Fibroblast of lung (primary cell): Measurements from ENCODE around the gene WDR86. TPM values are rescaled to one million over a fixed set of nuclear protein-coding genes. Genes with fewer than 3 reads are reported as not detected.

Experiments
- DNase-seq, 2 donors: peaks; one replicate each; pipeline versions ENCODE4 v3.0.0 to v3.0.0-alpha.2; 2010; ENCODE audit warnings: low read depth in 2 of 2
- H2AFZ ChIP-seq: 2 replicates; pipeline ENCODE4 v1.5.1; 2012; ENCODE audit warnings: low read length, control low read depth, inconsistent platforms
- H3K27ac ChIP-seq: 2 replicates; pipeline ENCODE4 v1.5.1; 2011; ENCODE audit warnings: low read length, control low read depth; ENCODE audit not compliant: insufficient read depth
- H3K27me3 ChIP-seq: 2 replicates; pipeline ENCODE4 v1.5.1; 2011; ENCODE audit warnings: mild to moderate bottlenecking, low read length; ENCODE audit not compliant: control insufficient read depth, insufficient read depth
- H3K36me3 ChIP-seq: 2 replicates; pipeline ENCODE4 v1.5.1; 2011; ENCODE audit warnings: low read length; ENCODE audit not compliant: control insufficient read depth, insufficient read depth
- H3K4me1 ChIP-seq: 2 replicates; pipeline ENCODE4 v1.5.1; 2011; ENCODE audit warnings: low read length; ENCODE audit not compliant: control insufficient read depth, insufficient read depth; ENCODE audit errors: extremely low read depth
- H3K4me2 ChIP-seq: 2 replicates; pipeline ENCODE4 v1.5.1; 2011; ENCODE audit warnings: low read length, control low read depth; ENCODE audit not compliant: insufficient read depth; ENCODE audit errors: extremely low read depth
- H3K4me3 ChIP-seq, 4 experiments: fragments of 200-600 bp in 1 of 4; sonication (generic) in 1 of 4; replicated peaks in 1 of 4; 2 replicates each; pipeline ENCODE4 v1.5.1; 2011 to 2016; ENCODE audit warnings: low read length in 4 of 4, low read depth in 3 of 4, mild to moderate bottlenecking in 3 of 4, control low read depth in 2 of 4, inconsistent platforms in 1 of 4, mixed read lengths in 1 of 4; ENCODE audit not compliant: insufficient read depth in 1 of 4; ENCODE audit errors: control extremely low read depth in 1 of 4
- H3K79me2 ChIP-seq: 2 replicates; pipeline ENCODE4 v1.5.1; 2012; ENCODE audit warnings: mild to moderate bottlenecking, low read length, inconsistent platforms; ENCODE audit not compliant: control insufficient read depth, insufficient read depth
- H3K9ac ChIP-seq: 2 replicates; pipeline ENCODE4 v1.5.1; 2011; ENCODE audit warnings: mild to moderate bottlenecking, low read length, control low read depth; ENCODE audit not compliant: insufficient read depth
- H3K9me3 ChIP-seq: 2 replicates; pipeline ENCODE4 v1.5.1; 2012; ENCODE audit warnings: low read depth, low read length; ENCODE audit not compliant: control insufficient read depth, insufficient read depth
- H4K20me1 ChIP-seq: 2 replicates; pipeline ENCODE4 v1.5.1; 2011; ENCODE audit warnings: low read length; ENCODE audit not compliant: control insufficient read depth, insufficient read depth; ENCODE audit errors: extremely low read depth
- EZH2 ChIP-seq: IDR thresholded peaks from 2 replicates; pipeline ENCODE4 v1.5.1; 2012; ENCODE audit warnings: low read length, control low read depth, mild to moderate bottlenecking; ENCODE audit errors: missing control alignments
- polyA plus RNA-seq, 2 donors: library from polyadenylated mRNA; depleted of rRNA in 1 of 2; stranded (reverse) in 1 of 2; unstranded in 1 of 2; fragments of >200 nt; gene quantifications; 2 replicates each; pipeline ENCODE4 v1.2.1, GENCODE V29; 2011 to 2012; ENCODE audit warnings: missing spikeins in 1 of 2
- total RNA-seq: library from RNA; depleted of rRNA; stranded (reverse); fragments of >200 nt; gene quantifications from 2 replicates; pipeline ENCODE4 v1.2.1, GENCODE V29; 2014
- TF ChIP-seq, protein P1 (sequence below), 2 donors: IDR thresholded peaks in 1 of 2; conservative IDR thresholded peaks in 1 of 2; 1 replicate in 1 of 2; 2 replicates in 1 of 2; pipeline ENCODE4 v1.5.1; 2011 to 2012; ENCODE audit warnings: low read length in 2 of 2, control low read depth in 1 of 2, inconsistent platforms in 1 of 2, low read depth in 1 of 2, mild to moderate bottlenecking in 1 of 2

WDR86 gene
- total and polyA plus RNA-seq, 2 donors (not counting 1 experiment from before 2014, with no cell fraction given) = 0.33 TPM; not detected in 1

DNA sequence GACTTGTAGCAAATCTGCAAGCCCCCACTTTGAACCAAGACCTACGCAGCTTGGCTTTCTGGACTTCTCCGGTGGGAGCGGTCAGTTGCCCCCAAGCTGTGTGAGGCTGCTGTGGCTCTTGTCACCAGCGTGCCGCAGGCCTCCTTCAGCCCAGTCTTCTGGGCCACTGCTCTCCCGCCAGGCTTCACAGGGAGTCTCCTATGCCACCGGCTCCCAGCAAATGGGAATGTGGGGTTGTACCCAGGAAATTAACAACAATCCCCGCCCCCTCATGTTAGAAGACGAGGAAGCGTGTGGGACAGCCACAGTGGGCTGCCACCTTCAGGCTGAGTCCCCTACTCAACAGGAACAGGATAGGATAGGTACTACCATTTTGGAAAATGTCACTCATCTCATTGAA is 4.2 kb downstream of the WDR86 start:
- no peak overlapping the region for H3K4me2 ChIP-seq

DNA sequence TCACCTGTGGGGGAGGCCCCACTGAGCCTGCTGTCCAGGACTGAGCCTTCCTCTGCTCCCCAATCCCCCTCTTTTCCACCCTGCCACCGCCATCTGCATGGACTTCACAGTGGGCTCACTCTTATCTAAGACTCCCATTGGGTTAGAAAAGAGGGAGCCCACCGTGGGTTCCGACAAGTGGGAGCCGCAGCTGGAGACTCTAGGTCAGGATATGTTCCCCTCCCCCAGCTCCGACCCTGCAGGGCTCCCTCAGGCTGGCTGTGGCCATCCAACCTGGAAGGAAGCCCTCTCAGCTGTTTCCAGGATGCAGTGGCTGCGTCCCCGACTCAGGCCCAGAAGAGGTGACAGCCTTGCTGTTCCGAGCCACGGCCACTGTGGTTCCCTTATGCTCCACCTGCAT is 4.8 kb downstream of the WDR86 start:
- Histone ChIP-seq H3K36me3 (no peaks in the 10 kb centered on the region), H3K4me2 (no peak overlapping the region), H3K27me3 (peaks cover 16% of the 10 kb centered on the region), H3K9me3 (no peaks in the 10 kb centered on the region), H3K4me1 (no peaks in the 10 kb centered on the region), H3K4me3 (no peak overlapping the region), H3K27ac (no peak overlapping the region), H3K9ac (no peak overlapping the region), H4K20me1 (no peaks in the 10 kb centered on the region), H3K79me2 (no peaks in the 10 kb centered on the region), H2AFZ (no peak overlapping the region)
- DNase-seq = no peak
- no peak for TF ChIP-seq EZH2

More for the DNA sequence above, 4.2 kb downstream of the WDR86 start:
- no peak overlapping the region for H3K27ac ChIP-seq
- no peak for DNase-seq
- no peaks in the 10 kb centered on the region for H3K36me3 ChIP-seq
- TF ChIP-seq, protein P1, sequence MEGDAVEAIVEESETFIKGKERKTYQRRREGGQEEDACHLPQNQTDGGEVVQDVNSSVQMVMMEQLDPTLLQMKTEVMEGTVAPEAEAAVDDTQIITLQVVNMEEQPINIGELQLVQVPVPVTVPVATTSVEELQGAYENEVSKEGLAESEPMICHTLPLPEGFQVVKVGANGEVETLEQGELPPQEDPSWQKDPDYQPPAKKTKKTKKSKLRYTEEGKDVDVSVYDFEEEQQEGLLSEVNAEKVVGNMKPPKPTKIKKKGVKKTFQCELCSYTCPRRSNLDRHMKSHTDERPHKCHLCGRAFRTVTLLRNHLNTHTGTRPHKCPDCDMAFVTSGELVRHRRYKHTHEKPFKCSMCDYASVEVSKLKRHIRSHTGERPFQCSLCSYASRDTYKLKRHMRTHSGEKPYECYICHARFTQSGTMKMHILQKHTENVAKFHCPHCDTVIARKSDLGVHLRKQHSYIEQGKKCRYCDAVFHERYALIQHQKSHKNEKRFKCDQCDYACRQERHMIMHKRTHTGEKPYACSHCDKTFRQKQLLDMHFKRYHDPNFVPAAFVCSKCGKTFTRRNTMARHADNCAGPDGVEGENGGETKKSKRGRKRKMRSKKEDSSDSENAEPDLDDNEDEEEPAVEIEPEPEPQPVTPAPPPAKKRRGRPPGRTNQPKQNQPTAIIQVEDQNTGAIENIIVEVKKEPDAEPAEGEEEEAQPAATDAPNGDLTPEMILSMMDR (conservative IDR thresholded peaks at IDR 0.05 in 1 of 2, IDR thresholded peaks at IDR 0.05 in 1 of 2; ENCODE audit: low read depth in 1 of 2, low read length in 2 of 2) = no peak
- TF ChIP-seq EZH2 = no peak
- no peak overlapping the region for H2AFZ ChIP-seq
- H3K79me2 ChIP-seq = no peaks in the 10 kb centered on the region
- H3K4me3 ChIP-seq = no peak overlapping the region
- no peak overlapping the region for H3K9ac ChIP-seq
- no peaks in the 10 kb centered on the region for H3K4me1 ChIP-seq
- H3K9me3 ChIP-seq = no peaks in the 10 kb centered on the region
- peaks cover 22% of the 10 kb centered on the region for H3K27me3 ChIP-seq
- no peaks in the 10 kb centered on the region for H4K20me1 ChIP-seq

DNA sequence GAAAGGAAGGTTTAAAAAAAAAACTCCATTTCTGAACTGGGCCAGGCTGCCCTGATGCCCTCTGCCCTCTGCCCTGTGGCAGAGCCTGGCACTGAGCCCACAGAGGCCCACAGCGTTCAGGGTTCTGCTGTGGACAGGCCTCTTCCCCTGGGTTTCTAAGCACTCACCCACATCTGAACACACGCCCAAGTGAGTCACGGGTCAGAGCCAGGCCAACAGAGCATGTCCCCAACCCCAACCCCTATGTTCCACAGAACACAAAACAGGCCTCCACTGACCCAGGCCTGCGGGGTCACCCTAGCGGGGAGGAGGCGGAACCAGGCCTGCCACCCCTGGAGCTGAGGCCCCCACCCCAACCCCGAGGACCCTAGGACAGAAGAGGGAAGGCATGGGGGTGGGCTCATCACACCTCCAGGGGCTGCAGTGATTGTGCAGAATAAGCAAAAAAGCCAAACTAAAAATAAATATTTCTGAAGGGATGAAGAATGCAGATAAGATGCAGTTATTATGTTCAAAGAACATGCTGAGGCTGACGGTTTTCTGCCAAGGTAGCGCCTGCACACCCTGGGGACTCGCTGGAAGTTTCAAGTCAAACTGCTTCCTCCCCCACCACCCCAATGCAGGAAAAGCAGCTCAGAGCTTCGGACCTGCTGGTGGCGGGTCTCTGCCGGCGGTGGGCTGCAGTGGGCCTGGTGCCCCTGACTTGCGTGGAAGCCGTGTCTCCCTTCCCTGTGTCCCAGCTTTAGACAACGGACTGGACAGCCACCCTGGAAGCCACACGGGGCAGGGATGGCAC is 5.4 kb downstream of the WDR86 start:
- Histone ChIP-seq H3K36me3 (no peaks in the 10 kb centered on the region), H3K4me1 (no peaks in the 10 kb centered on the region), H4K20me1 (no peaks in the 10 kb centered on the region), H3K4me3 (no peak overlapping the region), H3K4me2 (no peak overlapping the region), H3K27ac (no peak overlapping the region), H3K9ac (no peak overlapping the region), H2AFZ (no peak overlapping the region), H3K9me3 (no peaks in the 10 kb centered on the region), H3K79me2 (no peaks in the 10 kb centered on the region), H3K27me3 (peaks cover 10% of the 10 kb centered on the region)
- peak; percentile 14 to 84 for DNase-seq
- TF ChIP-seq, protein P1 (conservative IDR thresholded peaks at IDR 0.05 in 1 of 2, IDR thresholded peaks at IDR 0.05 in 1 of 2; ENCODE audit: low read depth in 1 of 2, low read length in 2 of 2) = no peak
- no peak for TF ChIP-seq EZH2
